Activated CD4-positive, alpha-beta T cell treated with anti-CD3 and anti-CD28 coated beads, Interleukin-2, amount 50 U/mL, for 4 hours (primary cell): Measurements from ENCODE around the gene AAK1.
"Not testable (repeated sequence)": the region's sequence is repeated elsewhere in the genome, so short reads cannot be mapped to it uniquely, and the experiment has no call there.

ENCODE experiments used
- DNase-seq, 2 experiments: peaks; one replicate each; pipeline ENCODE4 v3.0.0-alpha.2; 2020

AAK1 gene

DNA sequence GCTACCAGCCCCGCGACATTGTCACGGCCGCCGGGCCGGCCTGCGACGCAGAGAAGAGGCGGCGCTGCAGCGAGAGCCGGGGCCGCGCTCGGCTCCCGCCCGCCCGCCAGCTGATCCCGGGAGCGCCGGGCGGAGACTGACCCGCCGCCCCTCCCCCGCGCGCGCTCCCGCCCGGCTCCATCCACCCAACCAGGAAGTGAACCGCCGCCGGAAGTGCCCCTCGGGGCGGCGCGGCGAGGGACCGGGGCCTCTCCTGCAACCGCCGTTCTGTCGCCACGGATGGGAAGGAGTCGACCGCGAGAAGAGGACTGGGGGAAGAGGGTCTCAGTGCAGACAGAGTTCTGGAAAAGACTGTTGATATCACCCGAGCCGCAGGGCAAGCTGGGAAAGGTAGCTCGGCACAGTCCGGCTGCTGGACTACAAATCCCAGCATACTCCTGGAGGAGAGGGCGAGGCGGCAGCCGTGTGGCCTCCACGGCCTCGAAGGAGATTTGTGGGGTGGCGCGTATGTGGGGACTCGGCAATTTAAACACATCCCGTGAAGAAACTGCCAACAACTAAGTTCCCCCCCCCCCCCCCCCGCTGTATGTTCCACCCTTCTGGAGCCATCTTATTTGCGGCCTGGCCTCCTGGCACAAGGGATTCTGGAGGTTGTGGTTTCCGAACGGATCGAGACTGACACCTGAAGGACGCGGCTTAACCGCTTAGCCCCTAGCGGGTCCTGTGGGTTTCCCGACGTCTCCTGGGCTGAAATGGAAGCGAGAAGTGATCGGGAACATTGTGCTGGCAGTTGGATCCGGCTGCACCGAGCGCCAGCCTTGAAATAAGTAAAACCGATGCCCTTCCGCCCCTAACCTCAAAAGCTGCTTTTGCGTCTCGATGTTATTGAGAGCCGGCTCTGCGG lies at the start of gene AAK1:
Gene AAK1 (minus strand): TSS at position 138 of the 904 bp plus-strand sequence. CDS start 699 bp downstream, outside the sequence.
- DNase-seq = peak; percentile 64 to 68

- no peak for DNase-seq
Measured at GRCh38 chr2:69692424-69692823, 48.9 kb upstream of the AAK1 start.

- DNase-seq = no peak
Measured at GRCh38 chr2:69689969-69690368, 46.4 kb upstream of the AAK1 start.

- DNase-seq = no peak
Measured at GRCh38 chr2:69689466-69689865, 45.9 kb upstream of the AAK1 start.

GRCh38 chr2:69687971-69688611 lies 44.6 kb upstream of the AAK1 start:
- DNase-seq = no peak

DNA sequence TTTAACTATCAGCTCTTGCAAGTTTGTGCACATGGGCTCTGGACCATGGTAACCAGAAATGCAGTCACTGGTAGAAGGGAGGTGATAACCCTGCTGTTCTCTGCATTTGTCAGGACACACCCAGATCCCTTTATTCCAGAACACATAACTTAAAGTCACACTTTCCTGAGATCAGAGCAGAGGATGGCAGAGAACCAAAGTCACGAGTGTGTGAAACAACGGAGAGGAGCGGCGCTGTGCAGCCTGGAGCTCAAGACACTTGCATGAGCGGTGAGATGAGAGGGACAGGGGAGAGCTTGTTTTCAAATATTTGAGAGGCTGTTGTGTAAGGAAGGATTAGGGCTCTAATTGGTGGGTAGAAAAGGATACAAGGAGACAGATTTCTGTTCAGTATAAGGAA lies 43.3 kb upstream of the AAK1 start:
- no peak for DNase-seq

GRCh38 chr2:69685321-69686048 lies 41.9 kb upstream of the AAK1 start:
- no peak for DNase-seq

DNA sequence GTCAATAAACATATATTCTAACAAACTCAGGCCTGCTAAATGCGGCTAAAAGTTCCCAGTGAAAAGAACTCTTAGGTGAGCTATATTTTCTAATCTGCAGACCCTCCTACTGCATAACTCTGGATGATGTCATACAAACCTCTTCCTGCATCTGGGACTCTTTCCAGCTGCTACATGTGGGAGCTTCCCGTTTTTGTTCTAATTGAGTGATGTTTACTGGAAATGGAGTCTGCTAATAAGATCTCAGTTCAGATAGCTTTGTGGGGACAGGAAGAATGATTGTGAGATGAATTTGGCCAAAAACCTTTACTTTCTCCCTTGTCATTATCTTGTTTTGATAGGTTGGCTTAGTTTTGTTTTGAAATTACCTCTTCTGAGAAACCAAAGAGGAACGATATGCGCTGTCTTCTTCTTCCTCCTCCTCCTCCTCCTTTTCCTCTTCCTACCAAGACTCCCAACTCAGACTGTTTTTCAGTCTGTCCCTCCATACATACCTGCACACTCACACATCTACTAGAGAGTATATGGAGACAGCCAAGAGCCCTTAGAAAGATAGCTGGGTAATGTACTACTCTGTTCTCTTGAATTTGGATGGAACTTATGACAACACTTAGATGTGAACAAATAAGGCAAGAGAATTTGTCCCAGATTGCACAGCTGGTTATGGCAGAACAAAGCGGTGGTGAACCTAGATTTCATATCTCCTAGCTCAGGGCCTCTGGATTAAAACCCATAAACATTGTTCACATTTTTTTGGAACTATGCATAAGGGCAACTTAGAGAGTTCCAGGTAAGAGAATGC lies 39.8 kb upstream of the AAK1 start:
- no peak for DNase-seq

DNA sequence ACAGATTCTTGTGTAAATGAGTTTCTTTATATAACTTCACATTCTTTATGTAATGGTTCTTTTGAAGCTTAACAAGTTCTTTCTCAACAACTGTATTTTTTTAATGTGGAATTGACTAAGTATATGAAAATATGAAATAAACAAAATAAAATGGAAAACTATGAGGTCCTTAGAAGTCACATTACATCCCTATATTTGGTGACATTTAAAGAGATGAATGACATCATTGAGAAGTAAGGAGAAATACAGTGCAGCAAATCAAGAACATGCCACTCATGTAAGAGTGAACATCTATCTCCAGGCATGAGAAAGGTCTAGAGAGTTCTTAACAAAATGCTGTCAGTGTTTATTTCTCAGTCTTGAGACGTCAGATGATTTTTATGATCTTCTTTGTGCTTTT lies 39.0 kb upstream of the AAK1 start:
- DNase-seq = no peak

DNA sequence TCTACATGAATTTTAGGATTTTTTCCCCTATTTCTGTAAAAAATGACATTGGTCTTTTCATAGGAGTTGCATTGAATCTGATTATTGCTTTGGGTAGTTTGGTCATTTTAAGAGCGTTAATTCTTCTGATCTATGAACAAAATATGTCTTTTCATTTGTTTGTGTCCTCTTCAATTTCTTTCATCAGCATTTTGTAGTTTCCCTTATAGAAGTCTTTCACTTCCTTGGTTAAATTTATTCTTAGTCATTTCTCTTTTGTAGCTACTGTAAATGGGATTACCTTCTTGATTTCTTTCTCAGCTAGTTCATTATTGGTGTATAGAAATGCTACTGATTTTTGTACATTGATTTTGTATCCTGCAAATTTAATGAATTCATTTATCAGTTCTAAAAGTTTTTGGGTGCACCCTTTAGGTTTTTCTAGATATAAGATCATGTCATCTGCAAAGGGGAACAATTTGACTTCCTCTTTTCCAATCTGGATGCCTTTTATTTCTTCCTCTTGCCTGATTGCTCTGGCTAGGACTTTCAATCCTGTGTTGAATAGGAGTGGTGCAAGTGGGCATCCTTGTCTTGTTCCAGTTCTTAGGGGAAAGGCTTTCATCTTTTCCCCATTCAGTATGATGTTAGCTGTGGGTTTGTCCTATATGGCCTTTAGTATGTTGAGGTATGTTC lies 36.6 kb upstream of the AAK1 start:
- DNase-seq = no peak

- no peak for DNase-seq
Measured at GRCh38 chr2:69677914-69678313, 34.4 kb upstream of the AAK1 start.

- no peak for DNase-seq
Measured at GRCh38 chr2:69676146-69676545, 32.6 kb upstream of the AAK1 start.

- DNase-seq = no peak
Measured at GRCh38 chr2:69674316-69674670, 30.8 kb upstream of the AAK1 start.

DNA sequence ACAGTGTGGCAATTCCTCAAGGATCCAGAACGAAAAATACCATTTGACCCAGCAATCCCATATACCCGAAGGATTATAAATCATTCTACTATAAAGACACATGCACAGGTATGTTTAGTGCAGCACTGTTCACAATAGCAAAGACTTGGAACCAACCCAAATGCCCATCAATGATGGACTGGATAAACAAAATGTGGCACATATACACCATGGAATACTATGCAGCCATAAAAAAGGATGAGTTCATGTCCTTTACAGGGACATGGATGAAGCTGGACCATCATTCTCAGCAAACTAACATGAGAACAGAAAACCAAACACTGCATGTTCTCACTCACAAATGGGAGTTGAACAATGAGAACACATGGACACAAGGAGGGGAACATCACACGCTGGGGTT lies 29.6 kb upstream of the AAK1 start:
- DNase-seq = not testable (repeated sequence)

GRCh38 chr2:69669666-69670065 lies 26.1 kb upstream of the AAK1 start:
- DNase-seq = no peak

DNA sequence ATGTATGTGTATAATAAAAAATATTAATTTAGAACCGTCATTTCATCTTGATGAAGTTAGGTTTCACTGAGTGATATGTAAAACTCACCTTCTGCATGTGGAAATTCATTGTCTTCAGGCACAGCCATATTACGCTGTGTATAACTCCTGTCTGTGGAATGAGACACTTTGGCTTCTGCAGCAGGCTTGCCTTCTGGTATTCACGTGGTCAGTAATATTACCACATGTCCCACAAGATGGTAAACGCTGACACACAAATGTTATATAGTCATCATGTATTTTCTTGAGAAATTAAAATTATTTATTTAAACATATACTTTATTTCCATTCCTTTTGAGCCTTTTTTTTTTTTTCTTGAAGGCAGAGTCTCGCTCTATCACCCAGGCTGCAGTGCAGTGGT lies 25.1 kb upstream of the AAK1 start:
- no peak for DNase-seq

GRCh38 chr2:69667805-69668382 lies 24.4 kb upstream of the AAK1 start:
- no peak for DNase-seq

GRCh38 chr2:69665152-69665551 lies 21.6 kb upstream of the AAK1 start:
- no peak for DNase-seq

DNA sequence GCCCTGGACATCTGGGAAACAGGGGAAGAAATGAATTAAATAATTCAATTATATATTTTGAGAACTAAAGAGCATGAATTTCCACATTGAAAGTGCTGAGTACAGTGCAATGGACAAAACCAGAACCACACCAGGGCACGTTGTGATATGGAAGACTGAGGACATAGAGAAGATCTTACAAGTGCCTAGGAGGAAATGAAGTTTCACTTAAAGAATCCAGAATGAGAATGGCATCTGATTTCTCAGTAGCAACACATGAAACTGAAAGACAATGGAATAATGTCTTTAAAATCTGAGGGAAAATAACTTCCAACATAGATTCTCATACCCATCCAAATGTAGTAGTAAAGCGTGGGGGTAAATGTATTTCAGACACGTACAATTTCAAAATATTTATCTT lies 20.3 kb upstream of the AAK1 start:
- no peak for DNase-seq

GRCh38 chr2:69662547-69662946 lies 19.0 kb upstream of the AAK1 start:
- DNase-seq = not testable (repeated sequence)

DNA sequence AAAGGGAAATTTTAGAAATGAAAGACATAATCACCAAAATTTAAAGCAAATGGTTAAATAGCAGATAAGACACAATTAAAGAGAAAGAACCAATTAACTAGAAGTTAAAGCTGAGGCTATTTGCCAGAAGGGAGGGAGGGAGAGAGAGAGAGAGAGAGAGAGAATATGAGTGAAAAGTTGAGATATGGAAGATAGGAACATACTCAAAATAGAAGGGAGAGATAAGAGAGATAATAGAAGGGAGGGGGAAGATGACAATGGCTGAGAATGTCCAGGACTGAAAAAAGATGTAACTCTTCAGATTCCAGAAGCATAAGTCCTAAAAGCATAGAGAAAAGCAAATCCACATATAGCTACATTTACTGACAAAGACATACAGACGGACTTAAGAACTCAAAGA lies 17.1 kb upstream of the AAK1 start:
- no peak for DNase-seq

GRCh38 chr2:69659941-69660483 lies 16.5 kb upstream of the AAK1 start:
- no peak for DNase-seq
